HG03457 (cell line): Measurements from ENCODE around the gene RIPOR2.
"Not testable (repeated sequence)": the region's sequence is repeated elsewhere in the genome, so short reads cannot be mapped to it uniquely, and the experiment has no call there.

Experiments used
- ATAC-seq: cut with Tn5 transposase; IDR thresholded peaks from one replicate; pipeline ENCODE4 v1.9.1; 2021; ENCODE audit warnings: moderate number of reproducible peaks; ENCODE audit not compliant: unreplicated experiment

RIPOR2 gene

DNA sequence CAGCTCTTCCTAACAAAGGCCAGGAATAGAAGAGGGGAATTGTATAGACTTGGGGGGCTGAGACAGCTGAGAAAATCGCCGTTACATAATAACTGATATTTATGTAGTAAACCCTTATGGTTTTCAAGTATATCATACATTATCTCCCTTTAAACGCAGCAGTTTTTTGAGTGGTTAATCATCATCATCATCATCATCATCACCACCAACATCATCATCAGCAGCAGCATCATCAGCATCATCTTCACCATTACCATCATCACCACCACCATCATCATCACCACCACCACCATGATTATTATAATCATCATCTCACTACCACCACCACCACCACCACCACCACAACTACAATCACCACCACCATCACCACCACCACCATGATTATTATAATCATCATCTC, 9.1 kb downstream of the RIPOR2 start:
- not testable (repeated sequence) for ATAC-seq

DNA sequence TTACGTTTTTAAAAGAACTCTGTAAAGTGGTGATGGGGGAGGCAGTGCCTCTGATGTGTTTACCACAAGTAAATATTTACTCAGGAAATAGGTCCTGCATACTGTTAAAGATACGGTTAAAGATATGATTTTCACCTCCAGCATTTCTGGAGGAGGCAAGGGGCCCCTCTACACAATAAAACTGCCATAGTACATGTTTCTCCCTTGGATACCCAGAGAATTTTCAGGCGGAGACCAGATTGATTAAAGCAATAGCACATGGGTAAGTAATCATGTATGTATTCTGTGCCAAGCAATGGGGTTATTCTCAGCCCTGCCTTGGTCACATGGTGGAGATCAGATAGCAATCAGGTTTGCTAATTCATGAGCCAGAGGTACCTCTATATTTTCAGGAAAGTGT, 9.6 kb downstream of the RIPOR2 start:
- no peak for ATAC-seq

DNA sequence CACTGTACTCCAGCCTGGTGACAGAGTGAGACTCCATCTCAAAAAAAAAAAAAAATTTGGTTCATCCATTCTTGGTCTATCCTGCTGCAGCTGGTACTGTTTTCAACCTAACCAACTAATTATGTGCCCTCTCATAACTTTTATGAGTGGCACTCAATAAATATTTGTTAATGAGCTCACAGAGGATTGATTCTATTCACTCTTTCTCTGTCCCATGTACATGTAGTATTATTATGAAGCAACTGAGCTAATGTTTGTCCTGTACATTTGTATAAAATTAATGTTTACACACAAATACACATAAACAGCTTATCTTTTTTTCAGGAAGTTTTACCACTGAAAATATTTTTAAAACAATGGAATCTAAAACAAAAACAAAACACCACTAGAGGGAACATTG, 10.1 kb downstream of the RIPOR2 start:
- ATAC-seq = no peak

DNA sequence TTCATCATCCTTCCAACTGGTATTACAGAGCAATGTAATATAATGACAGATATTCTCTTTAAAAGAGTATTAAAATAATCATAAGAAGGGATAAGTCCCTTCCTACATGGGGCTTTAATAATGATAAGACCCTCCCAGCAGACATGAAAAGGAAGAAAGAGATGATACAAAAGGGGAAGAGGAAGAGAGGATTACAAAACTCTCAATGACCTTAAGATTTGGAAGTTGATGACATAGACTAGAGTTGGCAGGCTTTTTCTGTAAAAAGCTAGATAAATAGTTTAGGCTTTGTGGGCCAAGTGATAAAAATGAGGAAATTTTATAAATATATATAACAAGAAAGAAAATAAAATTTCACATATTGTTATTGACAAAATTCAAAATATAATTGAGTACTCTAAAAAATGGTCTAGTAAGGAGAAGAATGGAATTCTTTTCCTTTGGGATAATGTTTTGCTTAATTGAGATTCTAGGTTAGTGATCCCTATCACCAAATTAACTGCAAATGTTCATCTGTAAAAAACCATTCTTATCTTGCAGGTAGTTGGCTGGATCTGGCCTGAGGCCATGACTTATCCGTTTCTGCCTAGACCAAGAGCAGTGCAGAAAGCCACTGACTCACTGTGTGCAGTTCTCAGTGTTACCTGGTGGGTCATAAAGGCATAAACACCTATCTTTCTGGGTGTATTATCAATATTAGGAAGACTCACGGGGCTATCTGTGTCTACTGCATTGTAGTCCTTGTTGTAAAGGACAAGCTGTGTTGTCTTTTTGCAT, 11.0 kb downstream of the RIPOR2 start:
- no peak for ATAC-seq

DNA sequence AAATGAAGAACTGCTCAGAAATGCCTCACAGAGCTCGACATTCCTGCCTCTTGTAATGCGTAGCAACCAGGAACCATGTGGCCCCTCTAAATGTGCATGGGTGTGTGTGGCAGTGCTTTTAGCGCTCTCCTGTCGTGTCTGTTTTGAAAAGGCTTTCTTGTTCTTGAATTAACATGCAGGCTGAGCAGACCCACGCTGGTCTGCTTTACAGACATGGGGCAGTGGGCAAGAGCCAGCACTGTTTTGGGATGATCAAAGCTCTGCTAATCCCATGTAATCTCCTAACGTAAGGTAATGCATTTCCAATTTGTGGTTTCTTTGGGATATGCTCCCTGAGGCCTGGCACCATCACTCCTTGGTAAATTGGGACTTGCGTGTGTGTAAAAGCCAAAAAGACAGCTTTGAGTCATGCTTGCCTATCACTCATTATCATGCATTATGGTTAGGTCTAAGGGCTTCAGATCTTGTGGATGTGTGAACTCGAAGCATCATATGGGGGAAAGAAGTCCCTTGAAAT, 11.8 kb downstream of the RIPOR2 start:
- no peak for ATAC-seq

DNA sequence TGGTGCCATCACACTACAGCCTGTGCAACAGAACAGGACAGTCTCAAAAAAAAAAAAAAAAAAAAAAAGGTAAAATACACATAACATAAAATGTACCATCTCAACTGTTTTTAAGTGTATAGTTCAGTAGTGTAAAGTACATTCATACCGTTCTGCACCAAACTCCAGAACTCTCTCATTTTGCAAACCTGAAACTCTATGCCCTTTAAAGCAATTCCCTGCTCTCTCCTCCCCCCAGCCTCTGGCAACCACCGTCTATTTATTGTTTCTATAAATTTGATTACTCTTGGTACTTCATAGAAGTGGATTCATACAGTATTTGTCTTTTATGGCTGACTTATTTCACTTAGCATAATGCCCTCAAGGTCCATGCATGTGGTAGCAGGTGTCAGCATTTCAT, 12.9 kb downstream of the RIPOR2 start:
- ATAC-seq = no peak

DNA sequence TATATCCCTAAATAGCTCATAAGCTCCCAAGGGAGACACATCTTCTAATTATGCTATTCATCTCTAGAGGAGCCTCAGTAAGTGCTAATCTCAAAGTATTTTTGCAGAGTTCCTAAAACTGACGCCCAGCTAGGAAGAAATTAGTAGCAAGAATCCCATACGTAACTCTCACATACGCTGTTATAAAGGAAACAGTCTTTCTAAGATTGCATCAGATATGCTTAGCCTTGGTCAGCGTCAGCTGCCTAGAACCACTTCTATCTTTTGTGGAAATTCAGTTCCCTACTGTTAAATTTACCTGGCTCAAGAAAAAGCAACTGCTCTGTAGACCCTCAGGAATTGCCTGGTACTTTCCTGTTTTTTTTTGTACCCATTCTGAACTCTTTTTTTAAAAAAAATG, 13.6 kb downstream of the RIPOR2 start:
- no peak for ATAC-seq

DNA sequence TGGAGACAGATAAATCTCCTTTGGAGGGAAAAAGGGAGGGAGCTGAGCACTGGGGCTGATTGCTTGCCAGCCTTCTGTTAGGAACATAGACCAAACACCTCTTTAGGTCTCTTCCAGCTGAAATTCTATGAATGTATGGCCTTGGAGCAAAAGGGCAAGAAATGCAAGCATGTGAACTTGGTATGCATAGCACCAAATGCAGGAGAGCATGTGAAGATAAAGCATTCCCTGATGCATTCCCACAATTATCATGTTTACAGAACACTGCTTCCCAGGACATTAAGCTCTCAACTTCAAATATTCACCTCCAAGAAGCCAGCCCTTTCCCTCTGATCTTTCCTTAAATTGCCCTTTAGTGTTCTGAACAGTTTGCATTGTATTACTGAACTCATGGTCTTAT, 15.6 kb downstream of the RIPOR2 start:
- no peak for ATAC-seq

DNA sequence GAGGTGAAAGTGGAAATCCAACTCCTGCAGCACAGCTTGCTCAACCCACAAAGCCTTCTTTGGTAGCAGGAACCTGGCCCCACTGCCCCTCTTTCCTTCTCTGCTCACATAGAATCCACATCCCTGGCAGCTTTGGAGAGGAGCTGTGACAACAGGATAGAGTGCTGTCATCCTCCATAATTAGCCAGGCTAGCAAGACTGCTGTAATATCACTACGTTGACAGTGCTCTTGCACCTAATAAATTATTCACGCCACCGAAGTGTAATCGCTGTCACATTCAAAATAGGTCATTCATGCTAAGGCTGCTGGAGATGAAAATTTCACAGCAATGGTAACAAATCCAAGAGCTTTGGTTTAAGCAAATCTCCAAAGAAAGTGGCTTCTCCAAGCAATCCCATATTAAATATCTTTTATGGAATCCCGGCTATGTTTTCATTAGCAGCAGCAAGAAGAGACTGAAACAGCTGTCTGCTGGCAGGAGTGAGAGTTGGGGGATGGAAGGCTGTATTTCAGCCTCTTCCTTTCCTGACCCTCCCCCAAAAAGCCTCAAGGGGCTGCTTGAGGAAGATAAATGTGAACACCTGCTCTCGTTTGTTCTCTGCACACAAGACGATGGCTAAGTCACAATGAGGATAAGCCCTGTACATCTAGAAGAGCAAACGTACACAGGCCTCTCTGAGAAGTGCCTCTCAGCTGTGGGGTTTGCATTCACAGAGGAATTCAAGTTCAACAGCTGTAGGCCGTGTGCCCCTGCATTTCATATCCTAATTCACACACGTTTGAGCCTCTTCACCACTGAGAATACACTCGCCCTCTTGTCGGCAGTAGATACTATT, 16.5 kb downstream of the RIPOR2 start:
- no peak for ATAC-seq

DNA sequence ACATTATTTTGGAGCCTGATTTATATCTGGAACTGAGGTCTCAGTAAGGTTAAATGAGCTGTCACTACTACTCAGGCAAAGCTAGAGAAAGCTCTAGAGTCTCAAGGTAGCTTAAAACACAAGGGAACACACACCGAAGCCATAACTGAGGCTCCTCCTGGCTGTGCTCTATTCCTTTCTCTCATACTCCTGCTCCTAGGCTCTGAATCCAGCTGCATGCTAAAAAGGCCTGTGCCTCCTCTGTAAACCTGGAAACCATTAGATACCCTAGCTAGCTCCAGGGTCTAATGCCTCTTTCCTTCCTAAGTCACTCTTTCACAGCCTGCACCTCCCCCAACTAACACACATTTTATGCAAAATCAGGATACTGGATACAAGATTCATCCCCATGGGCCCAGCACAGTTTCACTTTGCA, 17.1 kb downstream of the RIPOR2 start:
- no peak for ATAC-seq

DNA sequence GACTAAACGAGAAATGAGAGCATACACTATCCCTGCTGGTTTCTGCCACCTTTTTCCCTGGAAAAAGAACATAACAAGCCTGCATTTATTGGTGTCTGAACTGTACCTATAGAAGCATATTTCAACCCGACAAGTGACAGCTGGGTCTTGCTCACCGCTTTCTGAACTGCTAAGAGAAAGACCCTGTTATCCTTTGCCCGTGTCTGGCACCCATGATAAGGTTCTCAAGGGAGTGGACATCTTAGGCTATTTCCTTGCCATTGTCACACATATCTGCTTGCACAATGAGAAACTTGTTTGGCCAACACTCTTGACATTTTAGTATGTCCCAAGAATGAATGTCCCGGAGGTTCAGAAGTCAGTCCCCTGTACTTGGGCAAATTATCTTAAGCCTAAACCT, 19.3 kb downstream of the RIPOR2 start:
- no peak for ATAC-seq

DNA sequence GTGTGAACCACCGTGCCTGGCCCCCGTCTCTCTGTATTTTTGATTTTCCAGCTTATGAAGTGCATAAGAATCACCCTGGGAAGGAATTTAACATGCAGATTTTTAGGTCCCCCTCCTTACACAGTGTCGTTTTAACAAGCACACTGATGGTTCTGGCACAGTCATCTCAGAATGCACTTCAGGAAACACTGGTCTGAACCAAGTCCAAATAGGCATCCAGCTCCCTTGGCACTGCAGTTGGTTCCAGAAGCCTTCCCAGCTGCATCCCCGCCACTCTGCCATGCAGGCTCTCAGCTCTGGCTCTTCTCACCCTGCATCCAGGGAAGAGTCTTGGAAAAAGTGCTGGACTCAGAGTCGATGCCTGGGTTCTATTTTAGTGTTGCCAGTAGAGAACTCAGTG, 20.1 kb downstream of the RIPOR2 start:
- no peak for ATAC-seq

DNA sequence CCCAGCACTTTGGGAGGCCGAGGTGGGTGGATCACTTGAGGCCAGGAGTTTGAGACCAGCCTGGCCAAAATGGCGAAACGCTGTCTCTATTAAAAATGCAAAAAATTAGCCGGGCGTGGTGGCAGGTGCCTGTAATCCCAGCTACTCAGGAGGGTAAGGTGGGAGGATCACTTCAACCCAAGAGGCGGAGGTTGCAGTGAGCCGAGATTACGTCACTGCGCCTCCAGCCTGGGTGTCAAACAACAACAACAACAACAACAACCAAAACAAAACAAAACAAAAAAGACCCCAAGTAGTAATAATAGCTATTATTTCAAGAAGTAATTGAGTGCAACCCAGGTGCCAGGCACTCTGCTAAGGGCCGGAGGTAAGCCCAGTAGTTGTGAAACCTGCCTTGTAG, 21.7 kb downstream of the RIPOR2 start:
- ATAC-seq = not testable (repeated sequence)

DNA sequence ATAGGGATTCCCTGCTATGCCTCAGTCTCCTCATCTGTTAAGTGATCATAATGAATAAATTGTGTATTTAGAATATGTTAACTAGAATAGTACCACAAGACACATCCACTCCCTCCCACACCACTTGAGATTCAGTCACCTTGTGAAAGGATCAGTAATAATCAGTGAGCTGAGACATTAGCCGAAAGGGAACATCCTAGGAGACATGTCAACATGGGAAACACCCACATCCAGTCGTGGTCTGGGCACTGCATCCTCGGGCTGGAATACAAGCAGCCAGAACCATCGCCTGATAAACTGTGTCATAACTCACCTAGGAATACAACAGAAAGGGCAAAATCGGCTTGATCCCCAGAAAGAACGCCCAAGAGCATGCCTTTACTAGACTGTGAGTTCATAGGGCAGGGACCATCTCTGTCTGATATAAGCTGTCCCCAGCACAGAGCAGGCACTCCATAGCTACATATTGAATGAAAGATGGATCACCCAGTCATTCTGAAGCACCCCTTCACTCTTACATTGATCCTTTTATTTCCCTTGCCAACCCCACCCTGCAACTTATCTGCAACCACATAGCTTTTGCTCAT, 23.9 kb downstream of the RIPOR2 start:
- ATAC-seq = no peak

DNA sequence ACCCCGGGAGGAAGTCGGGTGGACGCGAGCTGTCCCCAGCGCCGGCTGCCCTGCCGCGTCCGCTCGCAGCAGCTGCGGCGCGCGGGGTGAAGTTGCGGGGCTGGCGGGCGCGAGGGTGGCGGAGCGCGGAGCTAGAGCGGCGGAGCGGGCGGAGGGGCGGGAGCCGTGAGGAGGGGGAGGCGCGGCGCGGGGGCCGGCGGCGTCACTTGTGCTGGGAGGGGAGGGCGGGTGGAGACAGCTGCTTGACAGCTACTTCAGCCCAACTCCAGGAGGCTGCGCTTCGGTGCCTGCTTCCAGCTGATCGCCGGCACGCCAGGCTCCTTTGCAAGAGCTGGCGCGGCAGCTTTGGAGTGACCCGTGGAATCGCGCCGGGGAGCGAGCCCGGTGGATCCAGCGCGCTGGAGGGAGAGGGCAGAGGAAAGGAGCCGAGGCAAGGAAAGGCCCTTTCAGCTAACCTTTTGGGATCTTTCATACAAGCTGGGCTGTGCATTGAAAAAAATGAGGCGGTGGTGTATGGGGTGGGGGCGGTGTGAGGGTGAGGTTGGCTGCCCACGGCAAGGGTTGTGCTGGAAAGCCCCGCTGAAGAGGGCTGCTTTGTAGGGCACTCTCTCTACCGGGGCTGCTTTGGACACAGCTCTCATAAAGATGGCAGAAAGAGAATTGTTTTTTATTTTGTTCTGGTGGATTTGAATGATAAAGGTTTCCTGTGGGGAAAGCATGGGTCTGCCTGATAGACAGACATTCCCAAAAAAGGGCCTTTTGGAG, 24.6 kb downstream of the RIPOR2 start:
- no peak for ATAC-seq

DNA sequence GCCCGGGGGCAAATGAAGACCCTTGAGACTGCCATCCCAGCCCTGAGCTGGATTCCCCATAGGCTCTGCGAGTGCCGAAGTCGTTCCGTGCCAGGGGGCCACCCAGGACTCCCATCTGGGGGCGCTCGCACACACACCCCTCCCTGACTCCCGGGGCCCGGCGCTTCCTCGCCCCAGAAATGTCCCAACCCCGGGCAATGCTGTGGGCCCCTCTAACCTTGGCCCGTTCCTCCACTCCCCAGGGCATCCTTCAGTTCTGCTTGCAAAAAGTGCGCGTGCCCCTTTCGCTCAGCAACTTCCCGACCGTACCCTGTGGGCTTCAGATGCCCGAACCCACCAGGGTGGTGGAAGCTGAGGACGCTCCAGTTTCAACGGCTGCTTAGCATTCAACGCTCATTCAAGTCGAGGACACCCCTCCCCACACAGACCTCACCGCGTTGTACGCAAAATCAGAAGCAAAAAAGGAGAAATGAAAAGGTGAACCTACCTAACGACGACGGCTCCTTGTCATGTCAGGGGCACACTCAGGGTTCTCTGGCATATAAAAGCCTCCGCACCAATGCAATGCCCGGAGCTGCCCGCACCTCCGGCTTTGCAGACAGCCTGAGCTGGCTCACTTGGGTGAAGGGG, 25.3 kb downstream of the RIPOR2 start:
- no peak for ATAC-seq

DNA sequence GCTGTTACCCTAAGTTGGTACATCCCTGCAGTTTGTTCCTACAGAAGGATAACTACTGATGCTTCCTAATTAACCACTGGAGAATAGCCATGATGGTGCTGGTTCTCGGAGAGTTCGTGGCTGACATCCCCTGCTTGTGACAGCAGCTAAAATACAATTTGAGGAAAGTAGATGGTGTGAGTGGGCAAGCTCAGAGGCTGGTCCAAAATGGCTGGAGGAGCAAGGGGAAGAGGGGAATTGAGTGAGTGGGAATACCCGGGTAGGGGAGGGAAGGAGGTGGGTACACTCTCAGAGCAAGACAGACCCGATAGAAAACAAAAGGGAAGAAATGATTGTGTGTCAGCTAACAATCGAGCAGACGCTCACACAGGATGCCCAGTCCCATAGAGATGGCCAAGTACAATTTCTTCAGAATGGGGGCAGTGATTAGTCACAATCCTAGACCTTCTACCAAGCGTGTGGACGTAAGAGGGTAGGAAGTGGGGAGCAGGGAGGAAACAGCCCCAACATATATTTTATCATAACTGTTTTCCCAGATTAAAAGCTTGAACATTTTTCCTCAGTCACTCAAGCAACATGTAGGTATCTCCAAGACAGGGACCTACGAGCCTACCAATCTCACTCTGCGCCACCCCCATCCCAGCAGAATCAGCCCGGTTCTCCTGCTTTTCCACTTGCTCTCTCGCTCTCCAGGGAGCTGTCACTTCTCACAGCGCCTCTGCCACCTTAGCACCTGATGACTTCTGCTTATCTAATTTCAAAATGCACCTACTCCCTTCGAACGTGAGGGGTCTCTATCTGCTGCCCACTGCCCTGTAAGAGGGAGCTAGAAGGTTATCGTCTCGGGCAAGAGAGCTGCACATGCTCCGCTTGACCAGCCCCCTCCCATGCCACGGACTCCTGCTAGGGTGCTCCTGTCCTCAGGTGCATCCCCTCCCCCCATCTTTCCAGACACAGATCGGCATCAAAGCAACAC, 26.2 kb downstream of the RIPOR2 start:
- ATAC-seq = no peak

DNA sequence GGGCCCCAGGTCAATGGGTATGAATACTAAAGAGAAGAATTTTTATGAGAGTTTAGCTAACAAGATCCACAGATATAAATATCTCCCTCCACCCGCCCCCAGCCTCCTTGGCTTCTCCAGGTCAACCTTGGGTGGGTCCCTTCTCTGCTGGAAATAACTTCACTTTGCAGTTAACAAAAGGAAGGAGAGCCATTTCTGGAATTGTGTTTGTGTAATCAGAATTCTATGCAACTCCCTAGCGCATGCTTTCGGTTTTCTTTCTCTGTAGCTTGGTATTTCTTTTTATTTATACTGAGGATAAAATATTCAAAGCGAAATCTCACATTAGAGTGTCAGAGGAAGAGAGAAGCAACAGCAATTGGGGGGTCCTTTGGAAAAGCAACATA, 27.1 kb downstream of the RIPOR2 start:
- ATAC-seq = no peak

DNA sequence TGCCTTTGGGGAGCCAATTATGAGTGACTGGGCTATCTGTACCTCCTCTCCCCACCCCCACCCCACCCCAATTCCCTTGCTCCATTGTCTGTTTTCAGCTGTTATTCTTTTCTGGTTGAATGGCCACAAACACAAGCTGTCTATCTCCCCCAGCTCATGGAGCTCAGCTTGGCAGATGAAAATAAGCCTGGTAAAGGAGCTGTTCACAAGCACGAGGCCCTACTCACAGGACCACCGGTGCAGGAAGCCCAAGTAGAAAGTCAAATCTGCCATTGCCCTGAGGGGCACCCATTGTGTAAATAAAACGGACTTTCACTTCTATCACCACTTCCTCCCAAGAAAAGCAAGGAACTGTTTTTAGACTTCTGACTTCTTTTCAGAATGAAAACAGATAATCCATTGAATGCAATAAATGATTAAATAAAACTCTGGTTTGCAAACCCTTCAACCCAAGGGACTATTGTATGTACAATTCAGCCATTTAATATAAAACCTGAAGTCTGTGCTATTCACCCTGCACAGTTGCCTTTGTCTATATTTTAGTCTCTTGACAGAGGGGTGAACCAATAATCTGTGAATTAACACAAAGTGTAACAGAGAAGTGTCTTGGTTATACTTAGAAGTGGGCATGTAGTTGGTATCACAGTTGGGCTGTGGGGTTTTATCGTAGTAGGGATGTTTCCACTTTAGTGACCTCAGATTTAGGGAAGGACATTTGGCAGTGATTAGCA, 27.7 kb downstream of the RIPOR2 start:
- no peak for ATAC-seq
